Middle frontal gyrus (tissue), 1 donor: ENCODE data around the gene ZNF592.
A peak's percentile ranks its signal among the peaks of the same experiment; 100 is the strongest.
"Not testable (repeated sequence)": the region's sequence is repeated elsewhere in the genome, so short reads cannot be mapped to it uniquely, and the experiment has no call there.

Experiments used
- DNase-seq: peaks from one replicate; pipeline ENCODE4 v3.0.0-alpha.2; 2015; ENCODE audit warnings: low spot score; ENCODE audit errors: extremely low spot score

Gene ZNF592

GRCh38 chr15:84748274-84749110 is at the start of gene ZNF592:
TSS of gene ZNF592 (plus strand) at chr15:84748592. CDS start at chr15:84782676, 34,084 bp downstream.
- peak; percentile 43 for DNase-seq

- DNase-seq: no peak
Measured at GRCh38 chr15:84699538-84700191, 48.7 kb upstream of the ZNF592 start.

GRCh38 chr15:84702961-84703482 is 45.4 kb upstream of the ZNF592 start:
- DNase-seq: no peak

- no peak for DNase-seq
Measured at GRCh38 chr15:84703808-84704207, 44.6 kb upstream of the ZNF592 start.

GRCh38 chr15:84714372-84714771 is 34.0 kb upstream of the ZNF592 start:
- DNase-seq: no peak

GRCh38 chr15:84714821-84715220 is 33.6 kb upstream of the ZNF592 start:
- DNase-seq: no peak

GRCh38 chr15:84715441-84716035 is 32.9 kb upstream of the ZNF592 start:
- no peak for DNase-seq

GRCh38 chr15:84716036-84716732 is 32.2 kb upstream of the ZNF592 start, which contains the start of gene SEC11A:
TSS of gene SEC11A (minus strand) at chr15:84716139. CDS start at chr15:84716075, 64 bp downstream.
- DNase-seq: peak; percentile 86

GRCh38 chr15:84721371-84721770 is 27.0 kb upstream of the ZNF592 start:
- DNase-seq: no peak

GRCh38 chr15:84722628-84723027 is 25.8 kb upstream of the ZNF592 start:
- DNase-seq: no peak

GRCh38 chr15:84725001-84725491 is 23.3 kb upstream of the ZNF592 start:
- DNase-seq: no peak

GRCh38 chr15:84727429-84727828 is 21.0 kb upstream of the ZNF592 start:
- no peak for DNase-seq

GRCh38 chr15:84731774-84732173 is 16.6 kb upstream of the ZNF592 start:
- no peak for DNase-seq

GRCh38 chr15:84734794-84735479 is 13.5 kb upstream of the ZNF592 start:
- DNase-seq: no peak

GRCh38 chr15:84735480-84736061 is 12.8 kb upstream of the ZNF592 start:
- not testable (repeated sequence) for DNase-seq

GRCh38 chr15:84736375-84736774 is 12.0 kb upstream of the ZNF592 start:
- DNase-seq: no peak

GRCh38 chr15:84737005-84737404 is 11.4 kb upstream of the ZNF592 start:
- DNase-seq: no peak

- no peak for DNase-seq
Measured at GRCh38 chr15:84740691-84741090, 7.7 kb upstream of the ZNF592 start.

- DNase-seq: no peak
Measured at GRCh38 chr15:84741121-84741520, 7.3 kb upstream of the ZNF592 start.
